ENCODE results near the gene SLC16A11.

DNA sequence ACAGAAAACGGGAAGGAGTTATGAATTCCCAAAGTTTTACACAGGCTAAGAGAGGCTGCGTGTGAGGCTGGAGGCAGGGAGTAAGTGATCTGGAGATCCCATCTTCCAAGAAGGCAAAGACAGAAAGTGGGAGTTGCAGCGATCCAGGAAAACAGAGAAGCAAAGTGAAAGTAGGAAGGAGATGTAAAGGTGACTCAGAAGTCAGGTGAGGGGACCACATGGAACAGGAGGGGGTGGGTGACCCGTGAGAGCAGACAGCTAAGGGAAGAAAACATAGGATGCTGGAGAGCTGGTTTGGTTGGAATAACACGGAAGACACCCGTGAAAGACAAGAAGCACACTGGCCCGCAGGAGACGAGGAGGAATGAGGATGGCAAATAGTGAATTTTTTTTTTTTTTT lies 46.7 kb downstream of the SLC16A11 start:
- TF ChIP-seq, protein P1, sequence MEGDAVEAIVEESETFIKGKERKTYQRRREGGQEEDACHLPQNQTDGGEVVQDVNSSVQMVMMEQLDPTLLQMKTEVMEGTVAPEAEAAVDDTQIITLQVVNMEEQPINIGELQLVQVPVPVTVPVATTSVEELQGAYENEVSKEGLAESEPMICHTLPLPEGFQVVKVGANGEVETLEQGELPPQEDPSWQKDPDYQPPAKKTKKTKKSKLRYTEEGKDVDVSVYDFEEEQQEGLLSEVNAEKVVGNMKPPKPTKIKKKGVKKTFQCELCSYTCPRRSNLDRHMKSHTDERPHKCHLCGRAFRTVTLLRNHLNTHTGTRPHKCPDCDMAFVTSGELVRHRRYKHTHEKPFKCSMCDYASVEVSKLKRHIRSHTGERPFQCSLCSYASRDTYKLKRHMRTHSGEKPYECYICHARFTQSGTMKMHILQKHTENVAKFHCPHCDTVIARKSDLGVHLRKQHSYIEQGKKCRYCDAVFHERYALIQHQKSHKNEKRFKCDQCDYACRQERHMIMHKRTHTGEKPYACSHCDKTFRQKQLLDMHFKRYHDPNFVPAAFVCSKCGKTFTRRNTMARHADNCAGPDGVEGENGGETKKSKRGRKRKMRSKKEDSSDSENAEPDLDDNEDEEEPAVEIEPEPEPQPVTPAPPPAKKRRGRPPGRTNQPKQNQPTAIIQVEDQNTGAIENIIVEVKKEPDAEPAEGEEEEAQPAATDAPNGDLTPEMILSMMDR (IDR thresholded peaks at IDR 0.05): no peak
- TF ChIP-seq POLR2AphosphoS5 (IDR thresholded peaks at IDR 0.05): no peak
- no peak for TF ChIP-seq EP300 (IDR thresholded peaks at IDR 0.05; ENCODE audit: low read depth)
